GM11168 (cell line): Measurements from ENCODE around the gene MSRB1.

ENCODE experiments used
- in situ Hi-C: fragments of 300-500 bp; cut with MboI; formaldehyde crosslinking; loops from one replicate; pipeline ENCODE4 v1.12.0; 2022; ENCODE audit warnings: low sequenced_read_pairs; ENCODE audit not compliant: unreplicated experiment

Gene MSRB1

GRCh38 chr16:1979271-1980029 lies 36.5 kb upstream of the MSRB1 start:
- in situ Hi-C loops, result no loop called here

GRCh38 chr16:1978476-1979120 lies 35.6 kb upstream of the MSRB1 start:
- in situ Hi-C loops, result no loop called here

GRCh38 chr16:1977875-1978268 lies 34.9 kb upstream of the MSRB1 start:
- in situ Hi-C loops, result no loop called here

- in situ Hi-C loops, result no loop called here
Measured at GRCh38 chr16:1976951-1977874, 34.2 kb upstream of the MSRB1 start.

GRCh38 chr16:1976216-1976520 lies 33.2 kb upstream of the MSRB1 start:
- in situ Hi-C loops, result no loop called here

- in situ Hi-C loops, result no loop called here
Measured at GRCh38 chr16:1975432-1976215, 32.6 kb upstream of the MSRB1 start.

- in situ Hi-C loops, result no loop called here
Measured at GRCh38 chr16:1974157-1975070, 31.4 kb upstream of the MSRB1 start.

GRCh38 chr16:1973461-1974156 lies 30.6 kb upstream of the MSRB1 start:
- in situ Hi-C loops, result no loop called here

GRCh38 chr16:1972490-1972877 lies 29.5 kb upstream of the MSRB1 start:
- in situ Hi-C loops, result no loop called here

GRCh38 chr16:1971796-1972489 lies 28.9 kb upstream of the MSRB1 start, which contains the start of gene TBL3:
TBL3 (plus strand) TSS chr16:1972053; CDS start chr16:1972165, 112 bp downstream.
- in situ Hi-C loops, result no loop called here

GRCh38 chr16:1968146-1968953 lies 25.4 kb upstream of the MSRB1 start:
- in situ Hi-C loops, result no loop called here

- in situ Hi-C loops, result no loop called here
Measured at GRCh38 chr16:1966460-1966859, 23.5 kb upstream of the MSRB1 start, which contains the start of gene RNF151. RNF151 (plus strand) TSS chr16:1966856; CDS start chr16:1966882, 26 bp downstream.

- in situ Hi-C loops, result no loop called here
Measured at GRCh38 chr16:1965396-1966001, 22.5 kb upstream of the MSRB1 start.

- in situ Hi-C loops, result no loop called here
Measured at GRCh38 chr16:1964506-1965395, 21.8 kb upstream of the MSRB1 start, which contains the start of gene RPS2. RPS2 (minus strand) TSS chr16:1964826; CDS start chr16:1964625, 201 bp downstream.

GRCh38 chr16:1963806-1964505 lies 21.0 kb upstream of the MSRB1 start:
- in situ Hi-C loops, result no loop called here
